ENCODE results near the gene EIF4B.

DNA sequence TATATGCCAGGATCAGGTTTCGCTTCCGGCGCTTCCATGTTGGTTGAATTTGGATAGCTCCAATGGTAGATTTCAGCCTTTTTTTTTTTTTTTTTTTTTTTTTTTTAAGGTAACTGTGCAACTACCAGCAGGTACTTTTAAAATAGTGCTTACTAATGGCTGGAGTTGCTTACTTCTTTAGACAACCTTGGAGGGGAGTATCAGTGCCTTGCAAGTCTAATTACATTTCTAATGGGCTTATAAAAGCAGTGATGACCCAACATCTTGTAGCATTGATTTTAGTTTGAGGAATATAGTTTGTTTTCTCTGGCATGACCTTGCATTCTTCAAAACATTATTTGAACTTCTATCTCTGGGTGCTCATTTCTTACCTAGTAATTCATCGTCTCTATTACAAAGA, 1.1 kb downstream of the EIF4B start:
- TF ChIP-seq POLR2A (IDR thresholded peaks at IDR 0.05) (no peak), POLR2AphosphoS5 (IDR thresholded peaks at IDR 0.05) (no peak), CTCF (IDR thresholded peaks at IDR 0.05) (no peak)
